Measurements from ENCODE around the gene HTRA1.
A peak's percentile ranks its signal among the peaks of the same experiment; 100 is the strongest.

Gene HTRA1

GRCh38 chr10:122519873-122520272 is 58.5 kb downstream of the HTRA1 start:
- Mint-ChIP-seq H3K9me3 (no peaks in the 10 kb centered on the region), H3K27ac (ENCODE audit: low read depth) (no peak overlapping the region), H3K4me1 (peaks cover 24% of the 10 kb centered on the region), H3K36me3 (ENCODE audit: insufficient read depth) (peaks cover 4% of the 10 kb centered on the region), H3K4me3 (no peak overlapping the region), H3K27me3 (peaks cover 10% of the 10 kb centered on the region)
- DNase-seq (ENCODE audit: low spot score in 2 of 2) = no peak
- no peak for ATAC-seq (replicated peaks; ENCODE audit: extremely low read depth, poor library complexity, severe bottlenecking)

GRCh38 chr10:122521011-122521410 is 59.7 kb downstream of the HTRA1 start:
- peaks cover 17% of the 10 kb centered on the region for H3K27me3 Mint-ChIP-seq
- no peak for DNase-seq (ENCODE audit: low spot score in 2 of 2)
- no peak for ATAC-seq (replicated peaks; ENCODE audit: extremely low read depth, poor library complexity, severe bottlenecking)
- no peak overlapping the region for H3K27ac Mint-ChIP-seq (ENCODE audit: low read depth)
- no peak overlapping the region for H3K4me3 Mint-ChIP-seq
- H3K9me3 Mint-ChIP-seq = no peaks in the 10 kb centered on the region
- peaks cover 15% of the 10 kb centered on the region for H3K4me1 Mint-ChIP-seq
- H3K36me3 Mint-ChIP-seq (ENCODE audit: insufficient read depth) = peaks cover 3% of the 10 kb centered on the region

GRCh38 chr10:122524811-122525210 is 63.5 kb downstream of the HTRA1 start:
- H3K9me3 Mint-ChIP-seq = no peaks in the 10 kb centered on the region
- H3K36me3 Mint-ChIP-seq (ENCODE audit: insufficient read depth) = peaks cover 4% of the 10 kb centered on the region
- DNase-seq (ENCODE audit: low spot score in 2 of 2) = no peak
- H3K4me3 Mint-ChIP-seq = no peak overlapping the region
- no peak for ATAC-seq (replicated peaks; ENCODE audit: extremely low read depth, poor library complexity, severe bottlenecking)
- H3K27me3 Mint-ChIP-seq = peaks cover 11% of the 10 kb centered on the region
- H3K27ac Mint-ChIP-seq (ENCODE audit: low read depth) = no peak overlapping the region
- no peaks in the 10 kb centered on the region for H3K4me1 Mint-ChIP-seq

GRCh38 chr10:122525788-122526187 is 64.4 kb downstream of the HTRA1 start:
- no peak overlapping the region for H3K4me3 Mint-ChIP-seq
- H3K27ac Mint-ChIP-seq (ENCODE audit: low read depth) = no peak overlapping the region
- no peak for ATAC-seq (replicated peaks; ENCODE audit: extremely low read depth, poor library complexity, severe bottlenecking)
- peaks cover 2% of the 10 kb centered on the region for H3K36me3 Mint-ChIP-seq (ENCODE audit: insufficient read depth)
- peaks cover 21% of the 10 kb centered on the region for H3K27me3 Mint-ChIP-seq
- no peaks in the 10 kb centered on the region for H3K4me1 Mint-ChIP-seq
- no peaks in the 10 kb centered on the region for H3K9me3 Mint-ChIP-seq
- DNase-seq (ENCODE audit: low spot score in 2 of 2) = no peak

- ATAC-seq (replicated peaks; ENCODE audit: extremely low read depth, poor library complexity, severe bottlenecking) (no peak), DNase-seq (ENCODE audit: low spot score in 2 of 2) (no peak)
- no peak overlapping the region for H3K27ac Mint-ChIP-seq (ENCODE audit: low read depth)
- H3K4me1 Mint-ChIP-seq = no peaks in the 10 kb centered on the region
- H3K9me3 Mint-ChIP-seq = no peaks in the 10 kb centered on the region
- peaks cover 2% of the 10 kb centered on the region for H3K36me3 Mint-ChIP-seq (ENCODE audit: insufficient read depth)
- no peak overlapping the region for H3K4me3 Mint-ChIP-seq
- H3K27me3 Mint-ChIP-seq = peaks cover 32% of the 10 kb centered on the region
These were observed 65.5 kb downstream of the HTRA1 start for GRCh38 chr10:122526892-122527291.

- Mint-ChIP-seq H3K36me3 (ENCODE audit: insufficient read depth) (peaks cover 2% of the 10 kb centered on the region), H3K27me3 (peaks cover 28% of the 10 kb centered on the region), H3K27ac (ENCODE audit: low read depth) (no peak overlapping the region), H3K4me3 (no peak overlapping the region), H3K4me1 (no peaks in the 10 kb centered on the region), H3K9me3 (no peaks in the 10 kb centered on the region)
- ATAC-seq (replicated peaks; ENCODE audit: extremely low read depth, poor library complexity, severe bottlenecking) = no peak
- no peak for DNase-seq (ENCODE audit: low spot score in 2 of 2)
These were observed 68.8 kb downstream of the HTRA1 start for GRCh38 chr10:122530177-122530576.

- no peak overlapping the region for H3K27ac Mint-ChIP-seq (ENCODE audit: low read depth)
- DNase-seq (ENCODE audit: low spot score in 2 of 2) (no peak), ATAC-seq (replicated peaks; ENCODE audit: extremely low read depth, poor library complexity, severe bottlenecking) (no peak)
- no peak overlapping the region for H3K4me3 Mint-ChIP-seq
- no peaks in the 10 kb centered on the region for H3K4me1 Mint-ChIP-seq
- peaks cover 24% of the 10 kb centered on the region for H3K27me3 Mint-ChIP-seq
- H3K9me3 Mint-ChIP-seq = no peaks in the 10 kb centered on the region
- peaks cover 2% of the 10 kb centered on the region for H3K36me3 Mint-ChIP-seq (ENCODE audit: insufficient read depth)
These were observed 69.9 kb downstream of the HTRA1 start for GRCh38 chr10:122531261-122531660.

- no peak for DNase-seq (ENCODE audit: low spot score in 2 of 2)
- H3K27me3 Mint-ChIP-seq = peaks cover 24% of the 10 kb centered on the region
- H3K36me3 Mint-ChIP-seq (ENCODE audit: insufficient read depth) = no peaks in the 10 kb centered on the region
- no peaks in the 10 kb centered on the region for H3K9me3 Mint-ChIP-seq
- H3K4me1 Mint-ChIP-seq = no peaks in the 10 kb centered on the region
- ATAC-seq (replicated peaks; ENCODE audit: extremely low read depth, poor library complexity, severe bottlenecking) = no peak
- no peak overlapping the region for H3K27ac Mint-ChIP-seq (ENCODE audit: low read depth)
- no peak overlapping the region for H3K4me3 Mint-ChIP-seq
These were observed 70.6 kb downstream of the HTRA1 start for GRCh38 chr10:122531939-122532338.

- Mint-ChIP-seq H3K27ac (ENCODE audit: low read depth) (no peak overlapping the region), H3K4me3 (no peak overlapping the region), H3K36me3 (ENCODE audit: insufficient read depth) (no peaks in the 10 kb centered on the region), H3K27me3 (peaks cover 24% of the 10 kb centered on the region), H3K9me3 (no peaks in the 10 kb centered on the region), H3K4me1 (no peaks in the 10 kb centered on the region)
- DNase-seq (ENCODE audit: low spot score in 2 of 2) = no peak
- no peak for ATAC-seq (replicated peaks; ENCODE audit: extremely low read depth, poor library complexity, severe bottlenecking)
These were observed 71.4 kb downstream of the HTRA1 start for GRCh38 chr10:122532601-122533296.

- H3K4me1 Mint-ChIP-seq = peaks cover 20% of the 10 kb centered on the region
- no peaks in the 10 kb centered on the region for H3K27me3 Mint-ChIP-seq
- DNase-seq (ENCODE audit: low spot score in 2 of 2) (no peak), ATAC-seq (replicated peaks; ENCODE audit: extremely low read depth, poor library complexity, severe bottlenecking) (no peak)
- H3K9me3 Mint-ChIP-seq = no peaks in the 10 kb centered on the region
- H3K27ac Mint-ChIP-seq (ENCODE audit: low read depth) = no peak overlapping the region
- H3K36me3 Mint-ChIP-seq (ENCODE audit: insufficient read depth) = no peaks in the 10 kb centered on the region
- H3K4me3 Mint-ChIP-seq = no peak overlapping the region
These were observed 76.2 kb downstream of the HTRA1 start for GRCh38 chr10:122537545-122537944.

GRCh38 chr10:122541541-122542002 is 80.2 kb downstream of the HTRA1 start:
- no peak overlapping the region for H3K27ac Mint-ChIP-seq (ENCODE audit: low read depth)
- H3K9me3 Mint-ChIP-seq = no peaks in the 10 kb centered on the region
- H3K27me3 Mint-ChIP-seq = no peaks in the 10 kb centered on the region
- no peaks in the 10 kb centered on the region for H3K36me3 Mint-ChIP-seq (ENCODE audit: insufficient read depth)
- ATAC-seq (replicated peaks; ENCODE audit: extremely low read depth, poor library complexity, severe bottlenecking) (peak; percentile 52), DNase-seq (ENCODE audit: low spot score in 2 of 2) (no peak)
- H3K4me1 Mint-ChIP-seq = peaks cover 39% of the 10 kb centered on the region
- no peak overlapping the region for H3K4me3 Mint-ChIP-seq

GRCh38 chr10:122543676-122544445 is 82.5 kb downstream of the HTRA1 start:
- DNase-seq (ENCODE audit: low spot score in 2 of 2) (no peak), ATAC-seq (replicated peaks; ENCODE audit: extremely low read depth, poor library complexity, severe bottlenecking) (no peak)
- H3K27ac Mint-ChIP-seq (ENCODE audit: low read depth) = peak overlapping the region; percentile 9
- no peaks in the 10 kb centered on the region for H3K36me3 Mint-ChIP-seq (ENCODE audit: insufficient read depth)
- H3K27me3 Mint-ChIP-seq = no peaks in the 10 kb centered on the region
- H3K9me3 Mint-ChIP-seq = no peaks in the 10 kb centered on the region
- peaks cover 39% of the 10 kb centered on the region for H3K4me1 Mint-ChIP-seq
- H3K4me3 Mint-ChIP-seq = no peak overlapping the region

- Mint-ChIP-seq H3K4me3 (no peak overlapping the region), H3K9me3 (no peaks in the 10 kb centered on the region), H3K36me3 (ENCODE audit: insufficient read depth) (no peaks in the 10 kb centered on the region), H3K27me3 (no peaks in the 10 kb centered on the region), H3K27ac (ENCODE audit: low read depth) (peak overlapping the region; percentile 9), H3K4me1 (peaks cover 39% of the 10 kb centered on the region)
- DNase-seq (ENCODE audit: low spot score in 2 of 2) = no peak
- peak; percentile 46 for ATAC-seq (replicated peaks; ENCODE audit: extremely low read depth, poor library complexity, severe bottlenecking)
These were observed 83.1 kb downstream of the HTRA1 start for GRCh38 chr10:122544493-122544892.
